DND-41 (cell line): ENCODE measurements around the gene PGM2L1.

ENCODE experiments used
- ATAC-seq: fragments of 200-7000 bp; cut with Tn5 transposase; 3 replicates; pipeline ENCODE4 v1.9.1; 2021; ENCODE audit warnings: low read depth; ENCODE audit not compliant: insufficient read depth
- DNase-seq: peaks from one replicate; pipeline ENCODE4 v3.0.0-alpha.2; 2020
- H2AFZ ChIP-seq: 2 replicates; pipeline ENCODE4 v1.6.0; 2012; ENCODE audit warnings: low read depth, low read length
- H3K27ac ChIP-seq: 2 replicates; pipeline ENCODE4 v1.5.1; 2012; ENCODE audit warnings: low read length, inconsistent platforms
- H3K27me3 ChIP-seq: fragments of 200-600 bp; sonication (generic); 2 replicates; pipeline ENCODE4 v1.6.0; 2012; ENCODE audit warnings: low read length, mild to moderate bottlenecking, inconsistent platforms; ENCODE audit not compliant: insufficient read depth, poor library complexity
- H3K36me3 ChIP-seq: 2 replicates; pipeline ENCODE4 v1.5.1; 2012; ENCODE audit warnings: low read length, inconsistent platforms; ENCODE audit not compliant: insufficient read depth
- H3K4me1 ChIP-seq: 2 replicates; pipeline ENCODE4 v1.5.1; 2012; ENCODE audit warnings: mild to moderate bottlenecking, low read length; ENCODE audit not compliant: insufficient read depth
- H3K4me2 ChIP-seq: 2 replicates; pipeline ENCODE4 v1.6.0; 2012; ENCODE audit warnings: mild to moderate bottlenecking, moderate library complexity, low read length, inconsistent platforms; ENCODE audit not compliant: insufficient read depth
- H3K4me3 ChIP-seq, 2 experiments: fragments of 200-600 bp in 1 of 2; shearing (Covaris generic) in 1 of 2; 2 replicates each; pipeline ENCODE4 v1.5.1; 2012 to 2016; ENCODE audit warnings: inconsistent platforms in 2 of 2, low read length in 2 of 2, mild to moderate bottlenecking in 2 of 2, low read depth in 1 of 2, moderate library complexity in 1 of 2
- H3K79me2 ChIP-seq: 2 replicates; pipeline ENCODE4 v1.6.0; 2012; ENCODE audit warnings: low read length, inconsistent platforms; ENCODE audit not compliant: insufficient read depth
- H3K9ac ChIP-seq: 2 replicates; pipeline ENCODE4 v1.6.0; 2012; ENCODE audit warnings: low read depth, mild to moderate bottlenecking, inconsistent platforms, low read length, moderate library complexity
- H3K9me3 ChIP-seq: 2 replicates; pipeline ENCODE4 v1.5.1; 2012; ENCODE audit warnings: low read length, moderate library complexity, mild to moderate bottlenecking, inconsistent platforms; ENCODE audit not compliant: insufficient read depth, severe bottlenecking
- H4K20me1 ChIP-seq: 2 replicates; pipeline ENCODE4 v1.6.0; 2012; ENCODE audit warnings: low read length; ENCODE audit not compliant: insufficient read depth
- EZH2 ChIP-seq: IDR thresholded peaks from 3 replicates; pipeline ENCODE4 v1.6.1; 2012; ENCODE audit warnings: borderline replicate concordance, low read depth, mild to moderate bottlenecking, moderate library complexity, low read length, inconsistent platforms; ENCODE audit not compliant: severe bottlenecking
- TF ChIP-seq, protein P1 (sequence below): IDR thresholded peaks from 2 replicates; pipeline ENCODE4 v1.5.1; 2012; ENCODE audit warnings: borderline replicate concordance, low read length, moderate library complexity, mild to moderate bottlenecking; ENCODE audit not compliant: poor library complexity, severe bottlenecking; ENCODE audit errors: extremely low read depth

Gene PGM2L1

DNA sequence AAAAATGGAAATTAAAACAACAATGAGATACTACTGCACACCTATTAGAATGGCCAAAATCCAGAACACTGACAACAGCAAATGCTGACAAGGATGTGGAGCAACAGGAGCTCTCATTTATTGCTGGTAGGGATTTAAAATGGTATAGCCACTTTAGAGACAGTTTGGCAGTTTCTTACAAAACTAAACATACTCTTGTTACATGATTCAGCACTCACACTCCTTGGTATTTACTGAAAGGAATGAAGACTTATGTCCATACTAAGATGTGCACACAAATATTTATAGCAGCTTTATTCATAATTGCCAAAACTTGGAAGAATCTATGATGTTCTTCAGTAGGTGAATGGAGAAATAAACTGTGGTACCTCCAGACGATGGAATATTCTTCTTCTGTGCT lies 40.8 kb downstream of the PGM2L1 start:
- no peaks in the 10 kb centered on the region for H3K4me1 ChIP-seq
- DNase-seq (no peak), ATAC-seq (no peak)
- H3K4me3 ChIP-seq = no peak overlapping the region
- no peak for TF ChIP-seq EZH2
- TF ChIP-seq, protein P1, sequence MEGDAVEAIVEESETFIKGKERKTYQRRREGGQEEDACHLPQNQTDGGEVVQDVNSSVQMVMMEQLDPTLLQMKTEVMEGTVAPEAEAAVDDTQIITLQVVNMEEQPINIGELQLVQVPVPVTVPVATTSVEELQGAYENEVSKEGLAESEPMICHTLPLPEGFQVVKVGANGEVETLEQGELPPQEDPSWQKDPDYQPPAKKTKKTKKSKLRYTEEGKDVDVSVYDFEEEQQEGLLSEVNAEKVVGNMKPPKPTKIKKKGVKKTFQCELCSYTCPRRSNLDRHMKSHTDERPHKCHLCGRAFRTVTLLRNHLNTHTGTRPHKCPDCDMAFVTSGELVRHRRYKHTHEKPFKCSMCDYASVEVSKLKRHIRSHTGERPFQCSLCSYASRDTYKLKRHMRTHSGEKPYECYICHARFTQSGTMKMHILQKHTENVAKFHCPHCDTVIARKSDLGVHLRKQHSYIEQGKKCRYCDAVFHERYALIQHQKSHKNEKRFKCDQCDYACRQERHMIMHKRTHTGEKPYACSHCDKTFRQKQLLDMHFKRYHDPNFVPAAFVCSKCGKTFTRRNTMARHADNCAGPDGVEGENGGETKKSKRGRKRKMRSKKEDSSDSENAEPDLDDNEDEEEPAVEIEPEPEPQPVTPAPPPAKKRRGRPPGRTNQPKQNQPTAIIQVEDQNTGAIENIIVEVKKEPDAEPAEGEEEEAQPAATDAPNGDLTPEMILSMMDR = no peak
- no peak overlapping the region for H3K27ac ChIP-seq
- no peaks in the 10 kb centered on the region for H4K20me1 ChIP-seq
- no peak overlapping the region for H3K9ac ChIP-seq
- peaks cover 6% of the 10 kb centered on the region for H3K9me3 ChIP-seq
- peaks cover 5% of the 10 kb centered on the region; the same call in 1 of the 2 replicates for H3K36me3 ChIP-seq
- H2AFZ ChIP-seq = no peak overlapping the region
- no peaks in the 10 kb centered on the region for H3K27me3 ChIP-seq
- H3K4me2 ChIP-seq = no peak overlapping the region
- no peaks in the 10 kb centered on the region for H3K79me2 ChIP-seq

GRCh38 chr11:74355626-74356025 lies 42.6 kb downstream of the PGM2L1 start:
- Histone ChIP-seq H2AFZ (no peak overlapping the region), H3K36me3 (peaks cover 2% of the 10 kb centered on the region; the same call in 1 of the 2 replicates), H3K27ac (no peak overlapping the region), H3K79me2 (no peaks in the 10 kb centered on the region), H3K4me3 (no peak overlapping the region), H4K20me1 (no peaks in the 10 kb centered on the region), H3K9me3 (peaks cover 6% of the 10 kb centered on the region), H3K4me1 (no peaks in the 10 kb centered on the region), H3K27me3 (no peaks in the 10 kb centered on the region), H3K4me2 (no peak overlapping the region), H3K9ac (no peak overlapping the region)
- no peak for TF ChIP-seq EZH2
- TF ChIP-seq, protein P1 = no peak
- DNase-seq (no peak), ATAC-seq (no peak)

- ATAC-seq (no peak), DNase-seq (no peak)
- Histone ChIP-seq H4K20me1 (no peaks in the 10 kb centered on the region), H3K27ac (no peak overlapping the region), H3K9ac (no peak overlapping the region), H3K4me1 (no peaks in the 10 kb centered on the region), H3K4me2 (no peak overlapping the region), H3K79me2 (no peaks in the 10 kb centered on the region), H2AFZ (no peak overlapping the region), H3K9me3 (no peaks in the 10 kb centered on the region), H3K4me3 (no peak overlapping the region), H3K36me3 (no peaks in the 10 kb centered on the region), H3K27me3 (no peaks in the 10 kb centered on the region)
- TF ChIP-seq, protein P1 = no peak
- no peak for TF ChIP-seq EZH2
Observed at GRCh38 chr11:74354036-74354435, 44.2 kb downstream of the PGM2L1 start.

DNA sequence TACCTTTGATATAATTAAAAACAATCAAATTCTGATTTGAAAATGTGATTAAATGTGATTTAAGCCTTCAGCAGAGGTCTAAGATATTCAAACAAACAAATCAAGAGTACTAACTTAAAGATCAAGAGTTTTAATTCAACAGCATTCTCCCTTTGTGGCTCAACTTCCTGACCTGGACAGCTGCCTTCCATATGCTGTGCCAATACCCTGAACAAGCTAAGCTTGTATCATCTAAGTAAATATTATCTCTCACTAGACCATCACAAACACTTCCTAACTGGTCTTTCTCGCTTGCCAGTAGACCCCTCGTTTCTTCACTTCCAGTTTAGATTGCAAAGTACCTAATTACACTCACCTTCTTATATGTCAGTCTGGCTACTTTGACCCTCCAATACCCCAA lies 50.9 kb downstream of the PGM2L1 start:
- ATAC-seq = no peak
- Histone ChIP-seq H3K27ac (no peak overlapping the region), H4K20me1 (no peaks in the 10 kb centered on the region), H3K4me2 (no peak overlapping the region), H3K4me3 (no peak overlapping the region), H3K36me3 (no peaks in the 10 kb centered on the region), H3K9ac (no peak overlapping the region), H3K27me3 (no peaks in the 10 kb centered on the region), H3K79me2 (no peaks in the 10 kb centered on the region), H3K4me1 (no peaks in the 10 kb centered on the region), H3K9me3 (no peaks in the 10 kb centered on the region), H2AFZ (no peak overlapping the region)
- no peak for DNase-seq
- TF ChIP-seq, protein P1 = no peak
- TF ChIP-seq EZH2 = no peak
